Measurements from ENCODE around the gene RIMS3.
A peak's percentile ranks its signal among the peaks of the same experiment; 100 is the strongest.
"Not testable (repeated sequence)": the region's sequence is repeated elsewhere in the genome, so short reads cannot be mapped to it uniquely, and the experiment has no call there.

RIMS3 gene

GRCh38 chr1:40635763-40636500 lies 29.6 kb downstream of the RIMS3 start:
- H3K36me3 ChIP-seq: no peaks in the 10 kb centered on the region
- no peak overlapping the region for H3K4me3 ChIP-seq (ENCODE audit: low read depth, low read length)
- no peak for DNase-seq
- H3K27ac ChIP-seq: no peak overlapping the region
- H3K27me3 ChIP-seq (ENCODE audit: insufficient read depth, low read depth, severe bottlenecking): no peaks in the 10 kb centered on the region
- TF ChIP-seq CTCF (IDR thresholded peaks at IDR 0.05; ENCODE audit: low read depth, low read length): no peak
- no peaks in the 10 kb centered on the region for H3K9me3 ChIP-seq (ENCODE audit: severe bottlenecking)

GRCh38 chr1:40634901-40635655 lies 30.4 kb downstream of the RIMS3 start:
- DNase-seq: no peak
- Histone ChIP-seq H3K9me3 (ENCODE audit: severe bottlenecking) (no peaks in the 10 kb centered on the region), H3K36me3 (no peaks in the 10 kb centered on the region), H3K4me3 (ENCODE audit: low read depth, low read length) (no peak overlapping the region), H3K27me3 (ENCODE audit: insufficient read depth, low read depth, severe bottlenecking) (no peaks in the 10 kb centered on the region), H3K27ac (no peak overlapping the region)
- no peak for TF ChIP-seq CTCF (IDR thresholded peaks at IDR 0.05; ENCODE audit: low read depth, low read length)

GRCh38 chr1:40633931-40634376 lies 31.5 kb downstream of the RIMS3 start:
- no peak for TF ChIP-seq CTCF (IDR thresholded peaks at IDR 0.05; ENCODE audit: low read depth, low read length)
- Histone ChIP-seq H3K36me3 (no peaks in the 10 kb centered on the region), H3K27ac (no peak overlapping the region), H3K4me3 (ENCODE audit: low read depth, low read length) (no peak overlapping the region), H3K9me3 (ENCODE audit: severe bottlenecking) (no peaks in the 10 kb centered on the region), H3K27me3 (ENCODE audit: insufficient read depth, low read depth, severe bottlenecking) (no peaks in the 10 kb centered on the region)
- DNase-seq: no peak

- DNase-seq: no peak
- H3K4me3 ChIP-seq (ENCODE audit: low read depth, low read length): no peak overlapping the region
- no peaks in the 10 kb centered on the region for H3K36me3 ChIP-seq
- H3K27me3 ChIP-seq (ENCODE audit: insufficient read depth, low read depth, severe bottlenecking): no peaks in the 10 kb centered on the region
- no peaks in the 10 kb centered on the region for H3K9me3 ChIP-seq (ENCODE audit: severe bottlenecking)
- no peak overlapping the region for H3K27ac ChIP-seq
- no peak for TF ChIP-seq CTCF (IDR thresholded peaks at IDR 0.05; ENCODE audit: low read depth, low read length)
These were observed 32.0 kb downstream of the RIMS3 start for GRCh38 chr1:40633523-40633922.

DNA sequence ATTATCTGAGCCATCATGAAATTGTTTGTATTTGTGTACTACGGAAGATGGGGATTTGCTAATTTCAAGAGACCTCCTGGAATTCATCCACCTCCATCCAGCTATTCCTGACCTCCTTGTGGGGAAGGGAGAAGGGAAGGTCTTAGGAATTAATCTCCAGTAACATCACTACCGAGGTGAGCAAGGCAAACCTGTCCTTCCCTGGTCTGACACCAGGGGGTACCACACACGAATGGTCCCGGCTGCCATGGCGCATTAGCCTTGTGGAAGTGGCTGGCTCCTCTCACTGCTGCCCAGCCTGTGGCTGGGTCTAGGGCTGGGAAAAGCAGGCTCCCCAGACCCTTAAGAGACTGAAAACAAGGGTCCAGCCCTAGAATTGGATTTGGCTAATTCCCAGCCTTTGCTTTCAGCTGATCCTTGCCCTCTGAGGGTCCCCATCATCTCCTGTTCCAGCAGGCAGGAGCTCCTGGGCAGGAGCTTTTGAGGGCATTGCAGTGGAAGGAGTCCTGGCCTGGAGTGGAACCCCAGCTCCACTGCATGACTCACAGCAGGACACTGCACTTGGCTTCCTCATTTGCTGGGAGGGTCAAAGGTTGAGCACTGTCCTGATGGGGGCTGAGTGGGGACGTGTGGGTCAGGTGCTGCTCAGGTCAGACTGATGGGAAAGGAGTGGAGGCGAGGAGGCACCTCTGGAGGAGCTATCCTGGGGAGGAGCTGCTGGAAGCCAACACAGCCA lies 34.8 kb downstream of the RIMS3 start:
- peak; percentile 82 for DNase-seq
- H3K36me3 ChIP-seq: no peaks in the 10 kb centered on the region
- H3K27ac ChIP-seq: no peak overlapping the region
- peak; percentile 90 for TF ChIP-seq CTCF (IDR thresholded peaks at IDR 0.05; ENCODE audit: low read depth, low read length)
- H3K9me3 ChIP-seq (ENCODE audit: severe bottlenecking): no peaks in the 10 kb centered on the region
- no peaks in the 10 kb centered on the region for H3K27me3 ChIP-seq (ENCODE audit: insufficient read depth, low read depth, severe bottlenecking)
- H3K4me3 ChIP-seq (ENCODE audit: low read depth, low read length): no peak overlapping the region

- H3K4me3 ChIP-seq (ENCODE audit: low read depth, low read length); DNase-seq; H3K27me3 ChIP-seq (ENCODE audit: insufficient read depth, low read depth, severe bottlenecking); H3K36me3 ChIP-seq; H3K9me3 ChIP-seq (ENCODE audit: severe bottlenecking); H3K27ac ChIP-seq: not testable (repeated sequence)
These were observed 35.9 kb downstream of the RIMS3 start for GRCh38 chr1:40629546-40629945.
